ENCODE data around the gene RNF121.

The RNF121 gene

GRCh38 chr11:72007089-72007476 is 78.2 kb downstream of the RNF121 start:
- TF ChIP-seq, protein P1, sequence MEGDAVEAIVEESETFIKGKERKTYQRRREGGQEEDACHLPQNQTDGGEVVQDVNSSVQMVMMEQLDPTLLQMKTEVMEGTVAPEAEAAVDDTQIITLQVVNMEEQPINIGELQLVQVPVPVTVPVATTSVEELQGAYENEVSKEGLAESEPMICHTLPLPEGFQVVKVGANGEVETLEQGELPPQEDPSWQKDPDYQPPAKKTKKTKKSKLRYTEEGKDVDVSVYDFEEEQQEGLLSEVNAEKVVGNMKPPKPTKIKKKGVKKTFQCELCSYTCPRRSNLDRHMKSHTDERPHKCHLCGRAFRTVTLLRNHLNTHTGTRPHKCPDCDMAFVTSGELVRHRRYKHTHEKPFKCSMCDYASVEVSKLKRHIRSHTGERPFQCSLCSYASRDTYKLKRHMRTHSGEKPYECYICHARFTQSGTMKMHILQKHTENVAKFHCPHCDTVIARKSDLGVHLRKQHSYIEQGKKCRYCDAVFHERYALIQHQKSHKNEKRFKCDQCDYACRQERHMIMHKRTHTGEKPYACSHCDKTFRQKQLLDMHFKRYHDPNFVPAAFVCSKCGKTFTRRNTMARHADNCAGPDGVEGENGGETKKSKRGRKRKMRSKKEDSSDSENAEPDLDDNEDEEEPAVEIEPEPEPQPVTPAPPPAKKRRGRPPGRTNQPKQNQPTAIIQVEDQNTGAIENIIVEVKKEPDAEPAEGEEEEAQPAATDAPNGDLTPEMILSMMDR (IDR thresholded peaks at IDR 0.05; ENCODE audit: low read depth, low read length, missing control alignments), result no peak
- H3K27ac ChIP-seq, result no peak overlapping the region
- no peak for DNase-seq
- H3K27me3 ChIP-seq (replicated peaks), result no peaks in the 10 kb centered on the region
- peaks cover 91% of the 10 kb centered on the region for H3K36me3 ChIP-seq (replicated peaks)
- no peak overlapping the region for H3K4me3 ChIP-seq (ENCODE audit: low read depth, low read length)
- in situ Hi-C loops (cut with HindIII; ENCODE audit: low pct_ligation_motif_present, low sequenced_read_pairs), result no loop called here

DNA sequence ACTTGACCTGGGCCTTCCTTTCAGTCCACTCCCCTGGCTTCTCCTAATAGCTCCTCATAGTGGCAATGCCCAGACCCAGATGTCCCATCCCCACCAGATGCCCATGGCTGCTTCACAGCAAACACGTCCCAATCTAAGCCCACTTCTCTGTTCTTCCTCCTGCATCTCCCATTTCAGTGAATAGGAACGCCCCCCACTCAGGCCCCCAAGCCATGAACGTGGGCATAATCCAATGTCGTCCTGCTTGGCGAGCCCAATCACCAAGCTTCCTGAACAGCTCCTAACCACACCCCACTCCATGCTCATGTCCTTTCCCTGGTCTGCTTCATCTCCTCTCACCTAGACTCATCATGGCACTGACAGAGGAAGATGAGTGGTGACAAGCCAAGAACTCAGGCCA is 78.7 kb downstream of the RNF121 start:
- Histone ChIP-seq H3K27ac (no peak overlapping the region), H3K4me3 (ENCODE audit: low read depth, low read length) (no peak overlapping the region), H3K36me3 (replicated peaks) (peaks cover 93% of the 10 kb centered on the region), H3K27me3 (replicated peaks) (no peaks in the 10 kb centered on the region)
- TF ChIP-seq, protein P1 (IDR thresholded peaks at IDR 0.05; ENCODE audit: low read depth, low read length, missing control alignments), result no peak
- in situ Hi-C loops (cut with HindIII; ENCODE audit: low pct_ligation_motif_present, low sequenced_read_pairs), result no loop called here
- no peak for DNase-seq

DNA sequence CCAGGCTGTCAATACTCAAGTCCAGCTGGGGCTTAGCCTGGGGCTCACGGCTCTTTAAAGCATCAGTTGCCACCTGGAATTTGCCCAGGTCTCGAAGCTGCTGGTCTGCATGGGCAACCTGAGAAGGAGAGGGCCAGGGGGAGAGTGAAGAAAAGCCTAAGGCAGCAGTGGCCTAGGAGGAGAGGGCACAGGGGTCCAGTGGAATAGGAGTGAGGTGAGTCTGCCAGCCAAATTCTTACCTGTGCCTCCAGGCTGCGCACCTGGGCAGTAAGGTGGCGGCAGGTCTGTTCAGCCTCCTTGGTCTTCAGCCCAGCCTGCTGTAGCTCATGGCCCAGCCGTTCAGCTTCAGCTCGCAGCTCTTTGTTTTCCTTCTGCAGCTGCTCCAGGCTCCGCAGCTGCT is 79.9 kb downstream of the RNF121 start:
- TF ChIP-seq, protein P1 (IDR thresholded peaks at IDR 0.05; ENCODE audit: low read depth, low read length, missing control alignments), result no peak
- no peak overlapping the region for H3K4me3 ChIP-seq (ENCODE audit: low read depth, low read length)
- H3K27ac ChIP-seq, result no peak overlapping the region
- no peak for DNase-seq
- no peaks in the 10 kb centered on the region for H3K27me3 ChIP-seq (replicated peaks)
- in situ Hi-C loops (cut with HindIII; ENCODE audit: low pct_ligation_motif_present, low sequenced_read_pairs), result no loop called here
- H3K36me3 ChIP-seq (replicated peaks), result peaks cover 93% of the 10 kb centered on the region

DNA sequence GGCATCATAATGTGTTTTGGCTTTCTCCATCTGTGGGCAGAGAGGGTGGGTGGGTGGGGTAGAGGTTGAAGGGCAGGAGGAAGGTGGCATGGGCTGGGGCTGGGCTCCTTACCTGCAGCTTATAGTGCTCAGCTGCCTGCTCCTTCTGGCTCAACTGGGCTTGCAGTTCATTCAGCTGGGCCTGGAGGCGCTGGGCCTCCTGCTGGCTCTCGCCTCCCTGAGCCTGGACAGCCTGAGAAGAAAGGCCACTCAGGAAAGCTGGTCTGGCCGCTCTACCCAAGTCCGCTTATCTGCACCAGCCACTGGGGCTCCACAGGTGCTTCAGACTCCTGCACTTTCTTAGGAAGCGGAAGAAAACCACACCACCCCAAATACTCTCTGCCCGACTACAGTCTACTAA is 80.3 kb downstream of the RNF121 start:
- in situ Hi-C loops (cut with HindIII; ENCODE audit: low pct_ligation_motif_present, low sequenced_read_pairs), result no loop called here
- no peak overlapping the region for H3K4me3 ChIP-seq (ENCODE audit: low read depth, low read length)
- TF ChIP-seq, protein P1 (IDR thresholded peaks at IDR 0.05; ENCODE audit: low read depth, low read length, missing control alignments), result no peak
- DNase-seq, result no peak
- peaks cover 93% of the 10 kb centered on the region for H3K36me3 ChIP-seq (replicated peaks)
- H3K27ac ChIP-seq, result no peak overlapping the region
- no peaks in the 10 kb centered on the region for H3K27me3 ChIP-seq (replicated peaks)

GRCh38 chr11:72010529-72011233 is 81.8 kb downstream of the RNF121 start:
- H3K27me3 ChIP-seq (replicated peaks), result no peaks in the 10 kb centered on the region
- TF ChIP-seq, protein P1 (IDR thresholded peaks at IDR 0.05; ENCODE audit: low read depth, low read length, missing control alignments), result no peak
- no peak for DNase-seq
- no peak overlapping the region for H3K4me3 ChIP-seq (ENCODE audit: low read depth, low read length)
- H3K36me3 ChIP-seq (replicated peaks), result peaks cover 93% of the 10 kb centered on the region
- H3K27ac ChIP-seq, result no peak overlapping the region
- in situ Hi-C loops (cut with HindIII; ENCODE audit: low pct_ligation_motif_present, low sequenced_read_pairs), result no loop called here

GRCh38 chr11:72012091-72012630 is 83.3 kb downstream of the RNF121 start:
- Histone ChIP-seq H3K36me3 (replicated peaks) (peaks cover 93% of the 10 kb centered on the region), H3K27me3 (replicated peaks) (no peaks in the 10 kb centered on the region), H3K4me3 (ENCODE audit: low read depth, low read length) (no peak overlapping the region), H3K27ac (no peak overlapping the region)
- DNase-seq, result no peak
- in situ Hi-C loops (cut with HindIII; ENCODE audit: low pct_ligation_motif_present, low sequenced_read_pairs), result no loop called here
- TF ChIP-seq, protein P1 (IDR thresholded peaks at IDR 0.05; ENCODE audit: low read depth, low read length, missing control alignments), result no peak
